ENCODE measurements around the gene ACCS. TPM values are rescaled to one million over a fixed set of nuclear protein-coding genes. Genes with fewer than 3 reads are reported as not detected.

ACCS gene
- total and polyA plus RNA-seq, 2 of the 4 experiments (the other 2 are of a cell fraction): 1.8 to 7.3 TPM

DNA sequence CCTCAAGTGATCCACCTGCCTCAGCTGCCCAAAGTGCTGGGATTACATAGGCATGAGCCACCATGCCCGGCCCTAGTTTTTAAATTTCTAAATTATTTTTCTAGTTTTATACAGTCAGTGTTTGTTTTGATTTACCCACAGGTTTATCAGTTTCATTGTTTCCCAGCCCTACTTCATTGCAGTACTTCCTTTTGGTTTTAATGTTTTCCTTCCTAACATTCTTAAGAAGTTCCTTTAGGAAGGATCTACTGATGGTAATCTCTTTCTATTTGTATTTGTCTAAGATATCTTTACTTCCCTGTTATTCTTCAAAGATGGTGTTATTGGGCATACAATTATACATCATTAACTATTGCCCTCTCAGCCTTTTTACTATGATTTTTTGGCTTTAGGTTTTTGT lies 24.5 kb downstream of the ACCS start:
- BruUV-seq (replicated peaks): no TSS peak
- H3K79me1 ChIP-seq (ENCODE audit: low read depth in 1 of 2, low read length in 2 of 2): no peaks in the 10 kb centered on the region
- no peaks in the 10 kb centered on the region for H3K36me3 ChIP-seq (ENCODE audit: control insufficient read depth, insufficient read depth, low read length)
- H2AFZ ChIP-seq (replicated peaks; ENCODE audit: low read length, poor library complexity): no peak overlapping the region
- ATAC-seq (ENCODE audit: low read depth) (no peak), DNase-seq (no peak)
- in situ Hi-C loops (cut with MboI; ENCODE audit: low sequenced_read_pairs): no loop called here
- H3K9me3 ChIP-seq (ENCODE audit: control insufficient read depth, insufficient read depth, low read length): no peaks in the 10 kb centered on the region
- dilution Hi-C loops (cut with HindIII; ENCODE audit: low sequenced_read_pairs, unreplicated experiment): no loop called here
- no peak overlapping the region for H3K14ac ChIP-seq (replicated peaks; ENCODE audit: low read depth, low read length)
- no peak overlapping the region for H4K91ac ChIP-seq (ENCODE audit: insufficient read depth, low read depth, low read length)
- 0 out of 2 replicates have a peak, but pooled peaks cover 1% of the 10 kb centered on the region for H3K4me1 ChIP-seq (ENCODE audit: control insufficient read depth, insufficient read depth, low read length)
- CTCF ChIA-PET: no interaction called here
- H3K9me1 ChIP-seq (ENCODE audit: insufficient read depth, low read length): no peaks in the 10 kb centered on the region
- H3K56ac ChIP-seq (ENCODE audit: extremely low read depth, insufficient read depth, low read length): no peak overlapping the region
- H3K18ac ChIP-seq (ENCODE audit: low read depth, low read length): no peak overlapping the region
- no peak overlapping the region for H3K4me2 ChIP-seq (ENCODE audit: low read depth, low read length)
- H3K27me3 ChIP-seq (ENCODE audit: control insufficient read depth, insufficient read depth, low read length): peaks cover 2% of the 10 kb centered on the region; the same call in 1 of the 2 replicates
- H2BK15ac ChIP-seq (ENCODE audit: low read depth, low read length): no peak overlapping the region
- H2BK5ac ChIP-seq (ENCODE audit: low read depth, low read length, poor library complexity, severe bottlenecking): no peak overlapping the region
- intact Hi-C loops (cut with micrococcal nuclease): loop anchor here (10.0 kb wide), 1 partner anchor 524 kb away; no protein-coding TSS in a partner anchor
- H4K5ac ChIP-seq (ENCODE audit: low read depth, low read length): no peak overlapping the region
- H3K9ac ChIP-seq (ENCODE audit: low read depth, low read length): no peak overlapping the region
- WGBS, 2 experiments (ENCODE audit: extremely low coverage in 2 of 2, insufficient read length in 1 of 2): no CpG with 5 or more reads among the region's 1 CpG
- H3K4me3 ChIP-seq (ENCODE audit: insufficient read depth, low read depth, low read length): no peak overlapping the region
- no peak overlapping the region for H4K8ac ChIP-seq (ENCODE audit: low read depth in 2 of 2, low read length in 2 of 2)
- no peak overlapping the region for H3K27ac ChIP-seq (ENCODE audit: insufficient read depth, low read length)
- no peaks in the 10 kb centered on the region for H4K20me1 ChIP-seq (ENCODE audit: insufficient read depth, low read length)
- POLR2A ChIA-PET (ENCODE audit: unreplicated experiment): no interaction called here
- H2BK20ac ChIP-seq (ENCODE audit: low read depth, low read length): no peak overlapping the region
- H2AK9ac ChIP-seq (replicated peaks; ENCODE audit: low read depth, low read length, poor library complexity): no peak overlapping the region
- H3K23ac ChIP-seq (ENCODE audit: low read depth, low read length): no peak overlapping the region
- no peak overlapping the region for H2AK5ac ChIP-seq (ENCODE audit: low read depth, low read length)
- H3K4ac ChIP-seq (ENCODE audit: low read depth, low read length): no peak overlapping the region
- TF ChIP-seq CEBPB (IDR thresholded peaks at IDR 0.05; ENCODE audit: low read depth, low read length) (no peak), NFE2L2 (IDR thresholded peaks at IDR 0.05; ENCODE audit: low read depth, low read length) (no peak)
- H2BK120ac ChIP-seq (ENCODE audit: low read depth, low read length): no peak overlapping the region

All from IMR-90 (cell line).